ENCODE data around the gene SV2C. TPM values are rescaled to one million over a fixed set of nuclear protein-coding genes. Genes with fewer than 3 reads are reported as not detected.

The SV2C gene
- total and polyA plus RNA-seq, 10 of the 15 experiments (the other 5 are each of a cell fraction or from before 2014, with no cell fraction given), result under 0.01 to 1.1 (median 0.63) TPM

GRCh38 chr5:76273206-76273885 is 190.2 kb downstream of the SV2C start:
- ChIA-PET CTCF (interaction anchor here (0.6 kb wide), 1 partner anchor 18 kb away, joined by 3 read pairs; no protein-coding TSS in a partner anchor), POLR2A (no interaction called here), SMC1A (ENCODE audit: uncharacterized antibody, unreplicated experiment) (interaction anchor here (0.6 kb wide), 1 partner anchor 1449 kb away, joined by 3 read pairs; no protein-coding TSS in a partner anchor), RAD21 (ENCODE audit: unreplicated experiment) (interaction anchor here (0.7 kb wide), 1 partner anchor 386 kb away, joined by 3 read pairs; no protein-coding TSS in a partner anchor)
- H2AFZ ChIP-seq (ENCODE audit: control insufficient read depth, low read depth, low read length), result no peak overlapping the region
- no peaks in the 10 kb centered on the region for H3K36me3 ChIP-seq (ENCODE audit: control insufficient read depth in 2 of 2, insufficient read depth in 2 of 2, low read length in 1 of 2)
- no peak overlapping the region for H3K4me2 ChIP-seq (ENCODE audit: control insufficient read depth, insufficient read depth)
- in situ Hi-C loops (cut with MboI), result no loop called here
- H3K79me2 ChIP-seq (ENCODE audit: control insufficient read depth, insufficient read depth, low read length), result no peaks in the 10 kb centered on the region
- 55% methylated on average over 8 of the region's 8 CpGs for WGBS (ENCODE audit: insufficient coverage, insufficient replicate concordance, low lambda C conversion rate, missing lambda C conversion rate)
- ATAC-seq, result no peak
- H3K9ac ChIP-seq (ENCODE audit: control insufficient read depth, insufficient read depth, low read length), result no peak overlapping the region
- no peak overlapping the region for H3K27ac ChIP-seq (ENCODE audit: control insufficient read depth, insufficient read depth)
- no peak for DNase-seq (ENCODE audit: low read depth, low spot score)
- H4K20me1 ChIP-seq (ENCODE audit: control insufficient read depth, insufficient read depth), result no peaks in the 10 kb centered on the region
- FAIRE-seq, result no peak
- TF ChIP-seq BRCA1 (IDR thresholded peaks at IDR 0.05; ENCODE audit: low read depth, low read length) (no peak), ZNF384 (IDR thresholded peaks at IDR 0.05; ENCODE audit: borderline replicate concordance, low read depth, low read length) (no peak), ASH2L (IDR thresholded peaks at IDR 0.05; ENCODE audit: borderline replicate concordance, low read depth) (no peak), RAD21 (IDR thresholded peaks at IDR 0.05; ENCODE audit: insufficient read depth, low read depth, low read length) (no peak), ELK1 (IDR thresholded peaks at IDR 0.05; ENCODE audit: low read depth, low read length) (no peak), ZNF622 (IDR thresholded peaks at IDR 0.05) (no peak), NR2C2 (IDR thresholded peaks at IDR 0.05; ENCODE audit: borderline replicate concordance, control insufficient read depth, insufficient read length, low read depth) (no peak), SMAD5 (IDR thresholded peaks at IDR 0.05; ENCODE audit: low read depth) (no peak), TAF1 (IDR thresholded peaks at IDR 0.05; ENCODE audit: borderline replicate concordance, low read depth, low read length) (no peak), CHD2 (IDR thresholded peaks at IDR 0.05; ENCODE audit: borderline replicate concordance, low read depth, low read length) (no peak), LARP7 (IDR thresholded peaks at IDR 0.05) (no peak), JUNB (IDR thresholded peaks at IDR 0.05) (no peak), RB1 (IDR thresholded peaks at IDR 0.05; ENCODE audit: borderline replicate concordance) (no peak), EP300 (IDR thresholded peaks at IDR 0.05; ENCODE audit: borderline replicate concordance in 1 of 2, control insufficient read depth in 1 of 2, low read depth in 2 of 2, low read length in 2 of 2) (no peak), IKZF1 (conservative IDR thresholded peaks at IDR 0.05) (no peak), CUX1 (IDR thresholded peaks at IDR 0.05; ENCODE audit: insufficient replicate concordance, low read depth, low read length) (no peak)
- intact Hi-C loops (cut with micrococcal nuclease; ENCODE audit: unreplicated experiment), result no loop called here
- H3K9me3 ChIP-seq (replicated peaks; ENCODE audit: control insufficient read depth, insufficient read depth, low read length), result peaks cover 2% of the 10 kb centered on the region; the same call in 2 of the 3 replicates
- H3K4me1 ChIP-seq (ENCODE audit: control insufficient read depth, insufficient read depth, low read length), result peaks cover 5% of the 10 kb centered on the region; the same call in 1 of the 2 replicates
- H3K27me3 ChIP-seq (replicated peaks in 1 of 2; ENCODE audit: control insufficient read depth in 2 of 2, insufficient read depth in 2 of 2, low read length in 1 of 2), result no peaks in the 10 kb centered on the region
- BruUV-seq (replicated peaks), result no TSS peak
- H3K4me3 ChIP-seq, result no peak overlapping the region
